ENCODE results near the gene TBC1D25.

- peak in 1 of 5 experiments; percentile 17 for TF ChIP-seq CTCF (IDR thresholded peaks at IDR 0.05)
- peak in 1 of 2 donors; percentile 62 for TF ChIP-seq POLR2A (IDR thresholded peaks at IDR 0.05)
These were observed 58.1 kb downstream of the TBC1D25 start, which contains the start of gene WDR13 for GRCh38 chrX:48597353-48598264.
